Activated CD4-positive, alpha-beta memory T cell treated with anti-CD3 and anti-CD28 coated beads for 36 hours (primary cell): ENCODE measurements around the gene SVOP. TPM values are rescaled to one million over a fixed set of nuclear protein-coding genes. Genes with fewer than 3 reads are reported as not detected.
"Not testable (repeated sequence)": the region's sequence is repeated elsewhere in the genome, so short reads cannot be mapped to it uniquely, and the experiment has no call there.

ENCODE experiments used
- CTCF ChIA-PET: fragments of 350-600 bp; sonication (Branson Sonifier 250); formaldehyde crosslinking; loops from one replicate; lab custom pipeline; 2021; ENCODE audit warnings: antibody characterized with exemption, inconsistent platforms; lab: Charles Lee
- POLR2A ChIA-PET: fragments of 350-600 bp; sonication (Branson Sonifier 250); formaldehyde crosslinking; loops from one replicate; lab custom pipeline; 2021; ENCODE audit warnings: antibody characterized with exemption; lab: Charles Lee
- DNase-seq: peaks from one replicate; pipeline ENCODE4 v3.0.0-alpha.2; 2020
- H3K27ac Mint-ChIP-seq: one replicate; pipeline ENCODE4 v1.8.0; 2021; ENCODE audit warnings: mixed read lengths
- H3K27me3 Mint-ChIP-seq: one replicate; pipeline ENCODE4 v1.8.0; 2021; ENCODE audit warnings: mixed read lengths
- H3K36me3 Mint-ChIP-seq: one replicate; pipeline ENCODE4 v1.8.0; 2021; ENCODE audit warnings: mixed read lengths
- H3K4me1 Mint-ChIP-seq: one replicate; pipeline ENCODE4 v1.8.0; 2021; ENCODE audit warnings: low read depth, mixed read lengths
- H3K4me3 Mint-ChIP-seq: one replicate; pipeline ENCODE4 v1.8.0; 2021; ENCODE audit warnings: mild to moderate bottlenecking, mixed read lengths
- H3K9me3 Mint-ChIP-seq: one replicate; pipeline ENCODE4 v1.8.0; 2021; ENCODE audit warnings: mixed read lengths
- intact Hi-C: fragments of 100-400 bp; cut with micrococcal nuclease; formaldehyde crosslinking; loops from one replicate; pipeline ENCODE4 v1.15.1; 2023
- total RNA-seq, 2 experiments: library from RNA; stranded (reverse); gene quantifications; one replicate each; pipeline ENCODE4 v1.2.3, GENCODE V29; 2021

SVOP gene
- total RNA-seq: not detected

DNA sequence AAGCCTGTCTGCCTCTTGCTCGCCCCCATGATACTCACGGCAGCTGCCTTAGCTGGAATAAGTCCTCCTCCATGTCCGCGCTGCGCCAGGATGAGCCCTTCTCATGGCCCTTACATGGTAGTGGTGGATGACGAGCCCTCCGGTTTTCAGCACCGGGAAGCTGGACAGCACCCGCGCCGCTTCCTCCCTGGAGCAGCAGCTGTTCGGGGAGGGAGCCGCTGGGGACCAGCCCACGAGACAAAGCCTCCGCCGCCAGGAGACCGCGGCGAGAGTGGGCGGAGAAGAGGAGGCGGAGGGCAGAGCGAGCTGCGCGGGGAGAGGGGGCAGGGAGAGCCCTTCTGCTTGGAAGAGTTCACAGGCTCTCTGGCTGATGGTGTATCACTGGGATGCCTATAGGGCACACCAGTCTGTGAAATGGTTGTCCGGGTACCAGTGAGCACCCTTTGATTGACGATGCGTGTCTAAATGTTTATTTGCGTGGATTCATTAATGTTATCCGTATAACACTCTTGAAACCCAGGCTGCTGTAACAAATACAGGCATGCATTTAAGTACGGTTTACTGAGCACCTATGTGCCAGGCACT, at the start of gene SVOP:
SVOP (minus strand) TSS at position 273 of the 585 bp plus-strand sequence; CDS start at position 73, 200 bp downstream.
- intact Hi-C loops: no loop called here
- CTCF ChIA-PET: interaction anchor here (1.6 kb wide), 1 partner anchor 72 kb away, joined by 6 read pairs; the partner anchor contains the start of gene ALKBH2
- POLR2A ChIA-PET: no interaction called here
- peak; percentile 52 for DNase-seq
- Mint-ChIP-seq H3K27me3 (peaks cover 27% of the 10 kb centered on the region), H3K9me3 (no peaks in the 10 kb centered on the region), H3K4me3 (no peak within 1 kb of the TSS), H3K36me3 (no peaks in the 10 kb centered on the region), H3K4me1 (peaks cover 6% of the 10 kb centered on the region), H3K27ac (no peak within 1 kb of the TSS)

DNA sequence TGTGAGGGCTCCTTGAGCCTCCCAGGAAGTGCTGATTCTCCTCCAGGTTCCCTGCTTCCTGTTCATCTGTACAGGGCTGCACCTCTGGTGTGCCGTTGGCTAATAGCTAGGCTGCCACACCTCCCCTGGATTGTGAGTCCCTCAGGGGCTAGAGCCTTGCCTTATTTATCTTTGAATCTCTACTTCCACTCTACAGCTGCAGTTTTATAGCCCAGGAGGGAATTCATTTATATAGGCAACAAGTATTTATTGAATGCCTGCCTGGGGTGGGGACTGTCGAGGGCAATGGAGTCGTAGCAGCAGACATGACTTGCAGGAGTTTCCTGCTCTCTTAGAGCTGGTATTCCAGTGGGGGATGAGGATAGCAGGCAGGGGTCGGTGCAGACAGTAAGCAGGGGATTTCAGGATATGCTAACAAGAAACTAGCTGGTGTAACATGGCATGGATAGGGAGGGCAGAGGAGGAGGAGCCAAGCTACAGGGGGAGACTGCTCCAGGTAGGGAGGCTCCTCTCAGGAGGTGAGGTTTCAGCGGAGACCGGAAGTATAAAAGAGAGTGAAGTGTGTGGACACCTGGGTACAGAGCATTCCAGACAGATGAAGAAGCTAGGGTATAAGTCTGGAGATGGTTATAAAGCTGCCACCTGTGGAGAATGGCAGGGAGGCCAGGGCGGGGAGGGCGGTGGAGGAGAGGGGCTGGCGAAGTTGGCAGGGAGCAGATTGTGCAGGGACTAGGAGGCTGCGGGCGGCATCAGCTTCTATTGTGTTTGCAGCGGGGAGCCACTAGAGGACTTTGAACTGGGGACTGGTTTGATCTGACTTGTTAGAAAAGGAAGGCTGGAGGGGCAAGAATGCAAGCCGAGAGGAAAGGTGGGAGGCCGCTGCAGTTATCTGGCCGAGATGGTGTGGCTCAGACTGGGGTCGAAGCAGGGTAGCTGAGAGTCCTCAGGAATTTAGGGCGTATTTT, 48.7 kb upstream of the SVOP start:
- H3K4me1 Mint-ChIP-seq: no peaks in the 10 kb centered on the region
- no peaks in the 10 kb centered on the region for H3K27me3 Mint-ChIP-seq
- no peak overlapping the region for H3K4me3 Mint-ChIP-seq
- H3K27ac Mint-ChIP-seq: no peak overlapping the region
- H3K9me3 Mint-ChIP-seq: no peaks in the 10 kb centered on the region
- intact Hi-C loops: no loop called here
- H3K36me3 Mint-ChIP-seq: peaks cover 26% of the 10 kb centered on the region
- ChIA-PET POLR2A (no interaction called here), CTCF (no interaction called here)
- DNase-seq: no peak

DNA sequence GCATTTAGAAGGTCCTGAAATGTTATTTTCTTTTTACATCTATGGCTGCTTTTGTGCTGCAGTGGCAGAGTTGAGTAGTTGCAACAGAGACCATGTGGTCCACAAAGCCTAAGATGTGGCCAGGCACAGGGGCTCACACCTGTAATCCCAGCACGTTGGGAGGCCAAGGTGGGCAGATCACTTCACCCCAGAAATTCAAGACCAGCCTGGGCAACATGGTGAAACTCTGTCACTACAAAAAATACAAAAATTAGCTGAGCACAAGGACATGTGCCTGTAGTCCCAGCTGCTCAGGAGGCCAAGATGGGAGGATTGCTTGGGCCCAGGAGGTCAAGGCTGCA, 45.0 kb upstream of the SVOP start:
- POLR2A ChIA-PET: no interaction called here
- intact Hi-C loops: no loop called here
- DNase-seq: no peak
- Mint-ChIP-seq H3K27ac (no peak overlapping the region), H3K36me3 (peaks cover 17% of the 10 kb centered on the region), H3K9me3 (no peaks in the 10 kb centered on the region), H3K4me3 (no peak overlapping the region), H3K27me3 (no peaks in the 10 kb centered on the region), H3K4me1 (peaks cover 4% of the 10 kb centered on the region)
- CTCF ChIA-PET: no interaction called here

- no peaks in the 10 kb centered on the region for H3K27me3 Mint-ChIP-seq
- no peak overlapping the region for H3K4me3 Mint-ChIP-seq
- intact Hi-C loops: no loop called here
- ChIA-PET POLR2A (no interaction called here), CTCF (no interaction called here)
- peaks cover 17% of the 10 kb centered on the region for H3K36me3 Mint-ChIP-seq
- H3K9me3 Mint-ChIP-seq: no peaks in the 10 kb centered on the region
- H3K27ac Mint-ChIP-seq: no peak overlapping the region
- peaks cover 4% of the 10 kb centered on the region for H3K4me1 Mint-ChIP-seq
- no peak for DNase-seq
Observed at GRCh38 chr12:109065154-109065852, 44.4 kb upstream of the SVOP start.

DNA sequence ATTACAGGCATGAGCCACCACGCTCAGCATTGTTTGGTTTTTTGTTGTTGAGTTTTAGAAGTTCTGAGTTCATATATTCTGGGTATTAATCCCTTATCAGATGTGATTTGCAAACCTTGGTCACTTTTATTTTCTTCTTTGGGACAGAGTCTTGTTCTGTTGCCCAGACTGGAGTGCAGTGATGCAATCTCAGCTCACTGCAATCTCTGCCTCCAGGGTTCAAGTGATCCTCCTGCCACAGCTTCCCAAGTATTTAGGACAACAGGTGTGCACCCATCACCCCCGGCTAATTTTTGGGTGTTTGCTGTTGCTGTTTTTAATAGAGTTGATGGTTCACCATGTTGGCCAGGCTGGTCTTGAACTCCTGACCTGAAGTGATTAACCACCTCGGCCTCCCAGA, 43.3 kb upstream of the SVOP start:
- H3K27ac Mint-ChIP-seq: no peak overlapping the region
- ChIA-PET CTCF (no interaction called here), POLR2A (interaction anchor here (0.9 kb wide), 1 partner anchor 34 kb away, joined by 3 read pairs; no protein-coding TSS in a partner anchor)

DNA sequence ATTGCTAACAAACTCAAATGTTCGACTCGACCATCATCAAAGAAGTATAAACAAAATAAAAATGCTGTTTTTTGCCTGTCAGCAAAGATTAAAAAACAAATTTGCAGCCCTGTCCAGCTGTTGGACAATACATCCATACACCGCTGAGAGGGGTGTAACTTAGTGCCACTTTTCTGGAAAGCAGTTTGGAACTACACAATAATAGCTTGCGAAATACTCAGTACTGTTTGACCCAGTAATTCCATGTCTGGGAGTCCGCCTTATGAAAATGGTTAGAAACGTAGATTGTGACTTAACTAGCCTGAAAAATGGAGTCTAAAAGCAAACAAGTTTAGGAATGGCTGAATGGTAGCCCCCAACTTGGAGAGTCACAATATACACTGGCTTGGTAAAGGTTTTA, 37.9 kb upstream of the SVOP start:
- Mint-ChIP-seq H3K27ac (no peak overlapping the region), H3K36me3 (peaks cover 9% of the 10 kb centered on the region), H3K4me3 (no peak overlapping the region), H3K4me1 (peaks cover 14% of the 10 kb centered on the region), H3K9me3 (no peaks in the 10 kb centered on the region), H3K27me3 (no peaks in the 10 kb centered on the region)
- ChIA-PET POLR2A (no interaction called here), CTCF (interaction anchor here (1.0 kb wide), 1 partner anchor 34 kb away, joined by 3 read pairs; the partner anchor contains the start of gene ALKBH2)
- no peak for DNase-seq
- intact Hi-C loops: no loop called here

More for the DNA sequence above, 43.3 kb upstream of the SVOP start:
- DNase-seq: no peak
- H3K27me3 Mint-ChIP-seq: no peaks in the 10 kb centered on the region
- H3K9me3 Mint-ChIP-seq: no peaks in the 10 kb centered on the region
- peaks cover 4% of the 10 kb centered on the region for H3K4me1 Mint-ChIP-seq
- peaks cover 16% of the 10 kb centered on the region for H3K36me3 Mint-ChIP-seq
- intact Hi-C loops: no loop called here
- H3K4me3 Mint-ChIP-seq: no peak overlapping the region

- Mint-ChIP-seq H3K4me1 (peaks cover 9% of the 10 kb centered on the region), H3K4me3 (no peak overlapping the region), H3K27ac (no peak overlapping the region), H3K36me3 (peaks cover 11% of the 10 kb centered on the region), H3K9me3 (no peaks in the 10 kb centered on the region), H3K27me3 (no peaks in the 10 kb centered on the region)
- POLR2A ChIA-PET: no interaction called here
- intact Hi-C loops: no loop called here
- DNase-seq: no peak
- CTCF ChIA-PET: no interaction called here
Observed at GRCh38 chr12:109057376-109057775, 36.5 kb upstream of the SVOP start.

GRCh38 chr12:109056891-109057290, 36.0 kb upstream of the SVOP start:
- DNase-seq: no peak
- Mint-ChIP-seq H3K4me3 (no peak overlapping the region), H3K9me3 (no peaks in the 10 kb centered on the region), H3K27ac (no peak overlapping the region), H3K27me3 (no peaks in the 10 kb centered on the region), H3K36me3 (peaks cover 11% of the 10 kb centered on the region), H3K4me1 (peaks cover 13% of the 10 kb centered on the region)
- ChIA-PET CTCF (no interaction called here), POLR2A (no interaction called here)
- intact Hi-C loops: no loop called here

DNA sequence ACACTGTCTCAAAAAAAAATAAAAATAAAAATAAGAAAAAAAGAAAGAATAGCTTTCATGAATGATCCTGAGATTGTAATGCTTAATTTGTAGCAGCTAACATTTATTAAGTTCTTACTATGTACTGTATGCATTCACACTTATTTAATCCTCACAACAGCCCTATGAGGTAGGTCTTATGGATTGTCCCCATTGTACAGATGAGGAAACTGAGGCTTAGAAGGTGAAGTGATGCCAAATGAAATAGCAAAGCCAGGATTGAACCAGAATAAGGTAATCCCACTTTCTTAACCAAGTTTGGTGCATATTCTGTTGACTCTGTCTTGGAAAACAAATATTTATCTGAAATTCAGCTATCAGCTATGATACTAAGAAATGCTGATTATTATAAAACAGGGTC, 33.7 kb upstream of the SVOP start:
- intact Hi-C loops: loop anchor here (5.0 kb wide), 1 partner anchor 362 kb away; no protein-coding TSS in a partner anchor
- POLR2A ChIA-PET: no interaction called here
- H3K27ac Mint-ChIP-seq: peak overlapping the region; percentile 97

DNA sequence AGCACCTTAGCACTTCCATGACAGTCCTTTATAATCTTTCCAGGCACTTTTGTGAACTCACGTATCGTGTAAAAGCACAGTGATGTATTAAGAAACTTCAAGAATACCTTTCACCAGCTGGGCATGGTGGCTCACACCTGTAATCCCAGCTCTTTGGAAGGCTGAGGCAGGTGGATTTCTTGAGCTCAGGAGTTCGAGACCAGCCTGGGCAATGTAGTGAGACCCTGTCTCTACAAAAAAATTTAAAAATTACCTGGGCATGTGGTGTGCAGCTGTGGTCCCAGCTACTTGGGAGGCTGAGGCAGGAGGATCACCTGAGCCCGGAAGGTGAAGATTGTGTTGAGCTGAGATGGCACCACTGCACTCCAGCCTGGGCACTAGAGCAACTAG, 33.3 kb upstream of the SVOP start:
- H3K36me3 Mint-ChIP-seq, H3K9me3 Mint-ChIP-seq, H3K27me3 Mint-ChIP-seq, POLR2A ChIA-PET: not testable (repeated sequence)
- Mint-ChIP-seq H3K4me1 (peaks cover 15% of the 10 kb centered on the region), H3K4me3 (peak overlapping the region; percentile 89), H3K27ac (peak overlapping the region; percentile 97)
- DNase-seq: peak; percentile 19
- intact Hi-C loops: loop anchor here (5.0 kb wide), 1 partner anchor 362 kb away; no protein-coding TSS in a partner anchor
- CTCF ChIA-PET: interaction anchor here (1.3 to 1.4 kb wide), 2 partner anchors 39 to 58 kb away, joined by 3 to 7 read pairs; partner anchors contain the start of gene ALKBH2

More for the DNA sequence above, 33.7 kb upstream of the SVOP start:
- peaks cover 8% of the 10 kb centered on the region for H3K36me3 Mint-ChIP-seq
- H3K4me3 Mint-ChIP-seq: no peak overlapping the region
- CTCF ChIA-PET: interaction anchor here (0.6 to 1.4 kb wide), 3 partner anchors 38 to 379 kb away, joined by 3 to 7 read pairs (median 3); partner anchors contain the start of gene ALKBH2
- no peak for DNase-seq
- H3K27me3 Mint-ChIP-seq: no peaks in the 10 kb centered on the region
- peaks cover 15% of the 10 kb centered on the region for H3K4me1 Mint-ChIP-seq
- H3K9me3 Mint-ChIP-seq: no peaks in the 10 kb centered on the region

DNA sequence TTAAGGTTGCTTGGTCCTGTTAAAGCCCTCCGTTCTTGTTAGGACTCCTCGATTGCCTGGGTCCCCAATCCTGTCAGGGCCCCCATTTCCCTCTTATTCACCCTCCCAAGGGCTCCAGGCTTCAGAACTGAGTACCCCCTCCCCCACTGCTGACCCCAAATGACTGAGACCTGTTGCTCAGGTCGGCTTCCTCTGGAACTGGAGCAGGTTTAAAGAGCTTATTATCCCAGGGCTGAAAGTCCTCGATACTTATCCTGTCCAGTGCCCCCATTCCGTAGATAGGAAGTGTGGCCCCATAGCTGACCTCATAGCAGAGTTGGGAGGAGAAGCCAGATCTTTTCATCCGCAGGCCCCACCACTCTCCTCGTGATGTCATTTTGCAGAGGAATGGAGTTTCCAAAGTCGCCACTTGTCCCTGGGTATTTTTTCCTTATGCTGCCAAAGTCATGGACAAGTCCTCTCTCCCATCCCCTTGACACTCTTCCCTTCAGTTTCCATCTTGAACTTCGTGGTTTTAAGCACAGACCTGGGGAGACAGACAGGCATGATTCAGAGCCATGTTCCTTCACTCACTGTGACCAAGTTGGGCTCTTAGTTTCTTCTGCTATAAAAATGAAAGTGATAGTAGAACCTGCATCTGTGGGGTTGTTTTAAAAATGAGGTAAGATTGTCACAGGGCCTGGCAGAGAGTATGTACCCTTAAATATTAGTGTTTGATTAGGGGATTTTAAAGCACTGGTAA, 32.7 kb upstream of the SVOP start:
- Mint-ChIP-seq H3K4me1 (peaks cover 15% of the 10 kb centered on the region), H3K36me3 (peaks cover 7% of the 10 kb centered on the region), H3K4me3 (peak overlapping the region; percentile 89), H3K27me3 (no peaks in the 10 kb centered on the region), H3K9me3 (no peaks in the 10 kb centered on the region), H3K27ac (peak overlapping the region; percentile 97)
- ChIA-PET POLR2A (no interaction called here), CTCF (interaction anchor here (1.3 to 1.4 kb wide), 2 partner anchors 39 to 58 kb away, joined by 3 to 7 read pairs; partner anchors contain the start of gene ALKBH2)
- DNase-seq: peak; percentile 44
- intact Hi-C loops: loop anchor here (1.0 to 5.0 kb wide), 6 partner anchors 40 to 491 kb away; partner anchors contain the start of genes ALKBH2, ISCU and SSH1
